Epithelial cell of proximal tubule (primary cell): ENCODE measurements around the gene SDK2. TPM values are rescaled to one million over a fixed set of nuclear protein-coding genes. Genes with fewer than 3 reads are reported as not detected.

ENCODE experiments used
- DNase-seq: peaks from one replicate; pipeline ENCODE4 v3.0.0-alpha.2; 2011; ENCODE audit warnings: low read depth
- H3K4me3 ChIP-seq: 2 replicates; pipeline ENCODE4 v1.5.1; 2011; ENCODE audit warnings: low read depth, mild to moderate bottlenecking, low read length
- total RNA-seq: library from RNA; depleted of rRNA; stranded (reverse); fragments of >200 nt; gene quantifications from 2 replicates; pipeline ENCODE4 v1.2.3, GENCODE V29; 2015
- TF ChIP-seq, protein P1 (sequence below): conservative IDR thresholded peaks from 2 replicates; pipeline ENCODE4 v1.5.1; 2012; ENCODE audit warnings: low read depth, mild to moderate bottlenecking, low read length

The SDK2 gene
- total RNA-seq, 1 donor from 2014 or later = 0.12 TPM

DNA sequence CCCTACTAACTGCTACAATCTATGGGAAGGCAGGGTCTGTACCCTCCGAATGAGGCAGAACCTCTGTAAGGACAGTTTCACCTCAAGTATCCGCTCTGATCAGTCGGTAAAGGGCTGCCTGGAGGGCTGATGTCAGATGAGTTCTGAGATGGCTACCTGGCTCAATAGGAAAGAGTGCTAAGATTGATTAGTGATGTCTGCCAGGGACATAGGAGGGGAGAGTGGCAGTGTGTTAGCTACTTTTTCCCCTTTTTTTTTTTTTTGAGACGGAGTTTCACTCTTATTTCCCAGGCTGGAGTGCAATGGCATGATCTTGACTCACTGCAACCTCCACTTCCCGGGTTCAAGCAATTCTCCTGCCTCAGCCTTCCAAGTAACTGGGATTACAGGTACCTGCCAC lies 293.4 kb downstream of the SDK2 start:
- DNase-seq = no peak

DNA sequence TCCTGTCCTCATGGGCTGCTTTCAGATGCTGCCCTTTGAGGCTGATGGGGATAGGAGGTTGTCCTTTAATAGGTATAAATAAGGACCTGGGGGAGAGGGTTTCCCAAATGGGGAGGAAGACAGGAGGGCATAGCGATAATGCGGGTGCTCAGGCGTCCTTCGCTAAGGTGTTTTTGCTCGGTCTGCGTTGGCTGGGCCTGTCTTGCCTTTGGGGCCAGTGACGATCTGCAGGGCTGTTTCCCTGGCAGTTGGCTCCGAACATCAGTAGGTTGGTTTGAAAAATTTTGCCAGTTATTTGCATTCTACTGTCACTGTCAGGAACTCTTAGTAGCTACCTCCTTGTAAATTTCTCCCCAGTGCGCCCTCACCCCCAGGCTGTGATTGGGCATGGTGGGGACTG lies 294.6 kb downstream of the SDK2 start:
- DNase-seq = no peak
- no peak overlapping the region for H3K4me3 ChIP-seq
- TF ChIP-seq, protein P1, sequence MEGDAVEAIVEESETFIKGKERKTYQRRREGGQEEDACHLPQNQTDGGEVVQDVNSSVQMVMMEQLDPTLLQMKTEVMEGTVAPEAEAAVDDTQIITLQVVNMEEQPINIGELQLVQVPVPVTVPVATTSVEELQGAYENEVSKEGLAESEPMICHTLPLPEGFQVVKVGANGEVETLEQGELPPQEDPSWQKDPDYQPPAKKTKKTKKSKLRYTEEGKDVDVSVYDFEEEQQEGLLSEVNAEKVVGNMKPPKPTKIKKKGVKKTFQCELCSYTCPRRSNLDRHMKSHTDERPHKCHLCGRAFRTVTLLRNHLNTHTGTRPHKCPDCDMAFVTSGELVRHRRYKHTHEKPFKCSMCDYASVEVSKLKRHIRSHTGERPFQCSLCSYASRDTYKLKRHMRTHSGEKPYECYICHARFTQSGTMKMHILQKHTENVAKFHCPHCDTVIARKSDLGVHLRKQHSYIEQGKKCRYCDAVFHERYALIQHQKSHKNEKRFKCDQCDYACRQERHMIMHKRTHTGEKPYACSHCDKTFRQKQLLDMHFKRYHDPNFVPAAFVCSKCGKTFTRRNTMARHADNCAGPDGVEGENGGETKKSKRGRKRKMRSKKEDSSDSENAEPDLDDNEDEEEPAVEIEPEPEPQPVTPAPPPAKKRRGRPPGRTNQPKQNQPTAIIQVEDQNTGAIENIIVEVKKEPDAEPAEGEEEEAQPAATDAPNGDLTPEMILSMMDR = no peak

More for the DNA sequence above, 293.4 kb downstream of the SDK2 start:
- no peak overlapping the region for H3K4me3 ChIP-seq
- TF ChIP-seq, protein P1 = no peak

DNA sequence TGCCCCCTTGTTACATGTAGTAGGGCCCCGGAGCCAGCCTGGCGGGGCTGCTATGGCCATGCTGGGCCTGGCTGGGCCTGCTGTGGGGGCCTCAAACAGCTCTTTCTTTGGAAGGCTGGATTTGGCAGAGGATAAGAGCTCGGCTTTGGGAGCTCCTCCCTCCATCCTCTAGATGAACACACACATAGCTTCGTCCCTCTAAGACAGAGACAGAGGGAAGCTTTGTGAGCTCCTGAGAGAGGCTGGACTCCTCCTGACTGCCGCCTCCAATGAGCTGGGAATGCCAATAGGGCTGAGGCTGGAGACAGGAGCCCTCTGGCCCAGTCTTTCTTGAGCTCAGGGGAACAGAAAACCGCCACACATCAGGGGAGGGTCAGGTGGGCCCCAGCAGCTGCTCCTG lies 295.1 kb downstream of the SDK2 start:
- no peak for DNase-seq

DNA sequence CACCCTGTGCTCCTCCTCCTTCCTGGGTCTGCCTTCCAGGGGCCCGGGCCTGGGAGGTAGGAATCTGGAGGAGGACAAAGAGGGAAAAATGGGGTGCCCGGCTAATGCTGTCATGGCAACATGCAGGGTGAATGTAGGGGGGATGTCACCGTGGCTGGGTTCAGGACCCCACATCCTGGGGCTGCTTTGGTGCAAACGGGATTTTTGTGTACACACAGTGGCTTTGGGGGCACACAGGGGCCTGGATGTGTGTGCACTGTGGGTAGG lies 295.5 kb downstream of the SDK2 start:
- TF ChIP-seq, protein P1 = no peak
- no peak for DNase-seq

More for the DNA sequence above, 295.1 kb downstream of the SDK2 start:
- TF ChIP-seq, protein P1 = no peak
- H3K4me3 ChIP-seq = no peak overlapping the region

DNA sequence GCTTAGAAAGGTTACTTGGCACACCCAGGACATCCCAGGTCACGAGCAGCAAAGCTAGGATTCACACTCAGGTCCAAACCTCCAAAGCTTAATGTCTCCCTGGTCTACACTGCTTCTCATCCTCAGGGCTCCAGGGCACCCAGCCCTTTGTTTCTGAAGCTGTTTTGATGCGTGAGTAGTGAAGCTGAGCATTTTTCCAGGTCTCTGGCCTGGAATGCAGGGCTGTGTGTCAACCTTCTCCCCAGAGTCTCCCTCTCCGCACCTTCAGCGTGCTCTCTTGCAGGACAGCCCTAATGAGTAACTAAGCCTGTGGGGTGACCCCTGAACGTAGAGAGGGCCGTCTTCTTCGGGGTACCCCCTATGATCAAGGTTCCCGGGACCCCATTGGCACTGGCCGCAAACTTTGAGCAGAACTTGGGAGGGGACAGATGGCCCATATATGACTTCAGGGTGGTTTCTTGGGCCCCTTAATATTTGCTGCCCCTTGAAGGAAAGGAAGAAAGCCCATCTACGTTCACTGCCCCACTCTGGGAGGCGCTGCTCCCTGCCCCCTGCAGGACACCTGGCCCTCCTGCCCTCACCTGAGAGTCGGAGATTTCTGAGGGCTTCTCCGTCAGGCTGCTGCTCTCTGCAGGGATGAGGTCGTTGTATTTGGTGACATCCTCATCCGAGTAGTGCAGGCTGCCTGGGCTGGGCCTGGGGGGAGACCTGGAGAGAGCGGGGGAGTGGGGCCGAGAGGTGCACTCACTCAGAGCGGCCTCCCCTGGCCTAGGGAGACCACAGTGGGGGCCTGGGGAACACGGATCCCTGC lies 296.0 kb downstream of the SDK2 start:
- TF ChIP-seq, protein P1 = no peak
- no peak for DNase-seq
- H3K4me3 ChIP-seq = no peak overlapping the region

More for the DNA sequence above, 295.5 kb downstream of the SDK2 start:
- no peak overlapping the region for H3K4me3 ChIP-seq

DNA sequence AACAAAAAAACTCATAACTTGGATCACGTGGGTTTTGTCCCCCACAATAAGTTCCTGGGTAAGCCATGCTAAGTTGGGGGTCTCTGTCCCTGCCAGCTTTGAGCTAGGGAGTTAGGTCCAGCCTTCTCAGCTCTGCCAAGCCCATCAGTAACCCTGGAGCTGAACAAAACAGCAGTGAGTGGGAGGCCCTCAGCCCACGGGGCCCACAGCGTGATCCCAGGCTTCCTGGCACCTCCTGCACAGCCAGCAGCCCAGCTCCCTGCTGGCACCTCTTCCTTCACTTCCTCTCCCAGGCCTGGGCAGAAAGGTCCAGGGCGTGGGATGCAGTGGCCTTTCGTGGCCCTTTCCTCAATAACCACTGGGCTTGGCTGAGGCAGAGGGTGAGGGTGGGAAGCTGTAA lies 296.9 kb downstream of the SDK2 start:
- TF ChIP-seq, protein P1 = no peak
- no peak for DNase-seq
- no peak overlapping the region for H3K4me3 ChIP-seq
